ENCODE data around the gene ALDH1A1. TPM values are rescaled to one million over a fixed set of nuclear protein-coding genes. Genes with fewer than 3 reads are reported as not detected.

The ALDH1A1 gene
- total RNA-seq, 1 experiment from 2014 or later = not detected

GRCh38 chr9:72937545-72937944 lies 15.3 kb downstream of the ALDH1A1 start:
- intact Hi-C loops (cut with micrococcal nuclease) = no loop called here
- Histone ChIP-seq H2AFZ (ENCODE audit: low read length) (no peak overlapping the region), H3K27ac (ENCODE audit: low read length) (no peak overlapping the region), H3K27me3 (ENCODE audit: low read length) (peaks cover 57% of the 10 kb centered on the region), H3K9ac (ENCODE audit: low read length) (no peak overlapping the region), H3F3A (ENCODE audit: low read length, unreplicated experiment) (no peaks in the 10 kb centered on the region), H3K4me2 (ENCODE audit: low read length) (no peak overlapping the region), H3K9me3 (ENCODE audit: low read length) (no peaks in the 10 kb centered on the region), H3K79me2 (ENCODE audit: low read length) (no peaks in the 10 kb centered on the region), H3K4me1 (ENCODE audit: insufficient read depth, low read length) (no peaks in the 10 kb centered on the region), H3K36me3 (ENCODE audit: low read depth, low read length) (no peaks in the 10 kb centered on the region), H3K4me3 (ENCODE audit: low read length) (no peak overlapping the region), H3K9me2 (replicated peaks; ENCODE audit: low read length) (no peaks in the 10 kb centered on the region), H4K20me1 (ENCODE audit: low read length) (no peaks in the 10 kb centered on the region)
- ChIA-PET CTCF (no interaction called here), POLR2A (ENCODE audit: unreplicated experiment) (no interaction called here)
- DNase-seq = no peak
- BruUV-seq (replicated peaks) = no TSS peak
- TF ChIP-seq, protein P1, sequence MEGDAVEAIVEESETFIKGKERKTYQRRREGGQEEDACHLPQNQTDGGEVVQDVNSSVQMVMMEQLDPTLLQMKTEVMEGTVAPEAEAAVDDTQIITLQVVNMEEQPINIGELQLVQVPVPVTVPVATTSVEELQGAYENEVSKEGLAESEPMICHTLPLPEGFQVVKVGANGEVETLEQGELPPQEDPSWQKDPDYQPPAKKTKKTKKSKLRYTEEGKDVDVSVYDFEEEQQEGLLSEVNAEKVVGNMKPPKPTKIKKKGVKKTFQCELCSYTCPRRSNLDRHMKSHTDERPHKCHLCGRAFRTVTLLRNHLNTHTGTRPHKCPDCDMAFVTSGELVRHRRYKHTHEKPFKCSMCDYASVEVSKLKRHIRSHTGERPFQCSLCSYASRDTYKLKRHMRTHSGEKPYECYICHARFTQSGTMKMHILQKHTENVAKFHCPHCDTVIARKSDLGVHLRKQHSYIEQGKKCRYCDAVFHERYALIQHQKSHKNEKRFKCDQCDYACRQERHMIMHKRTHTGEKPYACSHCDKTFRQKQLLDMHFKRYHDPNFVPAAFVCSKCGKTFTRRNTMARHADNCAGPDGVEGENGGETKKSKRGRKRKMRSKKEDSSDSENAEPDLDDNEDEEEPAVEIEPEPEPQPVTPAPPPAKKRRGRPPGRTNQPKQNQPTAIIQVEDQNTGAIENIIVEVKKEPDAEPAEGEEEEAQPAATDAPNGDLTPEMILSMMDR (conservative IDR thresholded peaks at IDR 0.05; ENCODE audit: low read depth, low read length) = no peak
- no peak for TF ChIP-seq EZH2phosphoT487 (IDR thresholded peaks at IDR 0.05; ENCODE audit: borderline replicate concordance, low read length)
- TF ChIP-seq EZH2 (IDR thresholded peaks at IDR 0.05; ENCODE audit: low read length, unreplicated experiment) = no peak
- ATAC-seq = no peak

GRCh38 chr9:72936679-72937078 lies 16.2 kb downstream of the ALDH1A1 start:
- no TSS peak for BruUV-seq (replicated peaks)
- DNase-seq = no peak
- Histone ChIP-seq H3F3A (ENCODE audit: low read length, unreplicated experiment) (no peaks in the 10 kb centered on the region), H3K27ac (ENCODE audit: low read length) (no peak overlapping the region), H4K20me1 (ENCODE audit: low read length) (no peaks in the 10 kb centered on the region), H2AFZ (ENCODE audit: low read length) (no peak overlapping the region), H3K9ac (ENCODE audit: low read length) (no peak overlapping the region), H3K79me2 (ENCODE audit: low read length) (no peaks in the 10 kb centered on the region), H3K4me2 (ENCODE audit: low read length) (no peak overlapping the region), H3K4me3 (ENCODE audit: low read length) (no peak overlapping the region), H3K27me3 (ENCODE audit: low read length) (peaks cover 56% of the 10 kb centered on the region), H3K4me1 (ENCODE audit: insufficient read depth, low read length) (no peaks in the 10 kb centered on the region), H3K9me3 (ENCODE audit: low read length) (no peaks in the 10 kb centered on the region), H3K36me3 (ENCODE audit: low read depth, low read length) (no peaks in the 10 kb centered on the region), H3K9me2 (replicated peaks; ENCODE audit: low read length) (no peaks in the 10 kb centered on the region)
- CTCF ChIA-PET = no interaction called here
- intact Hi-C loops (cut with micrococcal nuclease) = no loop called here
- TF ChIP-seq, protein P1 (conservative IDR thresholded peaks at IDR 0.05; ENCODE audit: low read depth, low read length) = no peak
- TF ChIP-seq EZH2 (IDR thresholded peaks at IDR 0.05; ENCODE audit: low read length, unreplicated experiment) = no peak
- no peak for TF ChIP-seq EZH2phosphoT487 (IDR thresholded peaks at IDR 0.05; ENCODE audit: borderline replicate concordance, low read length)
- POLR2A ChIA-PET (ENCODE audit: unreplicated experiment) = no interaction called here
- ATAC-seq = no peak

- no peaks in the 10 kb centered on the region for H3K79me2 ChIP-seq (ENCODE audit: low read length)
- H3K9me3 ChIP-seq (ENCODE audit: low read length) = no peaks in the 10 kb centered on the region
- H3K4me3 ChIP-seq (ENCODE audit: low read length) = no peak overlapping the region
- H3K36me3 ChIP-seq (ENCODE audit: low read depth, low read length) = no peaks in the 10 kb centered on the region
- ATAC-seq (no peak), DNase-seq (no peak)
- intact Hi-C loops (cut with micrococcal nuclease) = no loop called here
- POLR2A ChIA-PET (ENCODE audit: unreplicated experiment) = no interaction called here
- H4K20me1 ChIP-seq (ENCODE audit: low read length) = no peaks in the 10 kb centered on the region
- H3K9me2 ChIP-seq (replicated peaks; ENCODE audit: low read length) = no peaks in the 10 kb centered on the region
- H3K9ac ChIP-seq (ENCODE audit: low read length) = no peak overlapping the region
- no peak overlapping the region for H3K27ac ChIP-seq (ENCODE audit: low read length)
- H3K4me2 ChIP-seq (ENCODE audit: low read length) = no peak overlapping the region
- H3K4me1 ChIP-seq (ENCODE audit: insufficient read depth, low read length) = no peaks in the 10 kb centered on the region
- H2AFZ ChIP-seq (ENCODE audit: low read length) = no peak overlapping the region
- H3K27me3 ChIP-seq (ENCODE audit: low read length) = peaks cover 55% of the 10 kb centered on the region
- BruUV-seq (replicated peaks) = no TSS peak
- H3F3A ChIP-seq (ENCODE audit: low read length, unreplicated experiment) = no peaks in the 10 kb centered on the region
- CTCF ChIA-PET = no interaction called here
- TF ChIP-seq, protein P1 (conservative IDR thresholded peaks at IDR 0.05; ENCODE audit: low read depth, low read length) = no peak
- no peak for TF ChIP-seq EZH2 (IDR thresholded peaks at IDR 0.05; ENCODE audit: low read length, unreplicated experiment)
- no peak for TF ChIP-seq EZH2phosphoT487 (IDR thresholded peaks at IDR 0.05; ENCODE audit: borderline replicate concordance, low read length)
Observed at GRCh38 chr9:72936266-72936665, 16.6 kb downstream of the ALDH1A1 start.

All from PC-3 (cell line).